Measurements from ENCODE around the gene PIH1D1.
A peak's percentile ranks its signal among the peaks of the same experiment; 100 is the strongest.
"Not testable (repeated sequence)": the region's sequence is repeated elsewhere in the genome, so short reads cannot be mapped to it uniquely, and the experiment has no call there.

The PIH1D1 gene

DNA sequence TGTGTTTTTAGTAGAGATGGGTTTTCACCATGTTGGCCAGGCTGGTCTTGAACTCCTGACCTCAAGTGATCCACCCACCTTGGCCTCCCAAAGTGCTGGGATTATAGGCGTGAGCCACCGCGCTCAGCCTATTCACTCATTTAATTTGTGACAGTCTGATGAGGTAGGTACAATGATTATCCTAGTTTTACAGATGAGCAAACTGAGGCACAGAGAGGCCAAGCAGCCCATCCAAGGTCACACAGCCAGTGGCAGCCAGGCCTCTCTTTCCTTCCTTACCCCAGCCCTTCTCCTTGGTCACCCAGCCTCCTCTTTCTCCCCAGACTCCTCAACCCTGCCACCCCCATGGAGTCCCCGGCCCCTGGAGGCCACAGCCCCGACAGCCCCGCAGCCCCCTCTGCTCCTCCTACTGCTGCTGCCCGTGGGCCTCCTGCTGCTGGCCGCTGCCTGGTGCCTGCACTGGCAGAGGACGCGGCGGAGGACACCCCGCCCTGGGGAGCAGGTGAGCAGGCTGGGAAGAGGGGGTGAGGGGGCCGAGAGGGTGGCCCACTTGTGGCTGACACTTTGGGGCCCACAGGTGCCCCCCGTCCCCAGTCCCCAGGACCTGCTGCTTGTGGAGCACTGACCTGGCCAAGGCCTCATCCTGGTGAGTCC is 28.5 kb upstream of the PIH1D1 start:
- no peak for DNase-seq

- DNase-seq = peak; percentile 89
Measured at GRCh38 chr19:49475995-49476880, 24.6 kb upstream of the PIH1D1 start.

DNA sequence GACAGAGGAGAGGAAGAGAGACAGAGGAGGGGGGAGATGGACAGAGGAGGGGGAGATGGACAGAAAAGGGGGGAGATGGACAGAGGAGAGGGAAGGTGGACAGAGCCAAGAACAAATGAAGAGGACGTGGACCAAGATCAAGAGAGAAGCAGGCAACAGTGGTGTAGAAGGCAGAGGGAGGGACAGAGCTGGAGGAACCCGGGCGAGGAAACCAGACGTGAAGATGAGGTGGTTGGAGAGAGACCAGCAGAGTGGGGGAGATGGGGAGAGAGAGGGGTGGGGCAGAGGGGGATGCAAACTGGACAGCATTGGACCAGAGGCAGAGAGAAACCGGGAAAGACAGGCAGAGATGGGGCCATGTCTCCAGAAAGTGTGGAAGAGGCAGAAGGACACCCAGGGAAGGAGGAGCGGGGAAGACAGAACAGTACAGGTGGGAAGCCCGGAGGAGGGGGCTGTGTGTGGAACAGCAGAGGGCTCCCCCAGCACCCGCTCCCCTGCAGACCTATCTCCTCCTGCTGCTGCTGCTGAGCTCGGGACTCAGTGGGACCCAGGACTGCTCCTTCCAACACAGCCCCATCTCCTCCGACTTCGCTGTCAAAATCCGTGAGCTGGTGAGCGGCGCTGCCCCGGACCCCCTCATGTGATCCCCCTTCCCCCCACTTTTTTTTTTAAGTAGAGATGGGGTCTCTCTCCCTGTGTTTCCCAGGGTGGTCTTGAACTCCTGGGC is 23.7 kb upstream of the PIH1D1 start:
- no peak for DNase-seq

DNA sequence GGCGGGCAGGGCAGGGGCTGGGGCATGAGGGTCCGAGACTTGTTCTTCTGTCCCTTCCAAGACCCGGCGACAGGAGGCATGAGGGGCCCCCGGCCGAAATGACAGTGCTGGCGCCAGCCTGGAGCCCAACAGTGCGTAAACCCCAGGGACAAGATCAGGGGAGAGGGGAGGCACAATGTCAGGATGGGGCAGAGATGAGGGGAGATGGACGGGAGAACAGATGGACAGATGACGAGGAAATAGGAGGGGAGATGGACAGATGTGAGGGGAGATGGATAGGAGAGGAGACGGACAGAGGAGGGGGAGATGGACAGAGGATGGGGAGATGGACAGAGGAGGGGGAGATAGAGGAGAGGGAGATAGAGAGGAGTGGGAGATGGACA is 22.9 kb upstream of the PIH1D1 start:
- DNase-seq = peak; percentile 56

DNA sequence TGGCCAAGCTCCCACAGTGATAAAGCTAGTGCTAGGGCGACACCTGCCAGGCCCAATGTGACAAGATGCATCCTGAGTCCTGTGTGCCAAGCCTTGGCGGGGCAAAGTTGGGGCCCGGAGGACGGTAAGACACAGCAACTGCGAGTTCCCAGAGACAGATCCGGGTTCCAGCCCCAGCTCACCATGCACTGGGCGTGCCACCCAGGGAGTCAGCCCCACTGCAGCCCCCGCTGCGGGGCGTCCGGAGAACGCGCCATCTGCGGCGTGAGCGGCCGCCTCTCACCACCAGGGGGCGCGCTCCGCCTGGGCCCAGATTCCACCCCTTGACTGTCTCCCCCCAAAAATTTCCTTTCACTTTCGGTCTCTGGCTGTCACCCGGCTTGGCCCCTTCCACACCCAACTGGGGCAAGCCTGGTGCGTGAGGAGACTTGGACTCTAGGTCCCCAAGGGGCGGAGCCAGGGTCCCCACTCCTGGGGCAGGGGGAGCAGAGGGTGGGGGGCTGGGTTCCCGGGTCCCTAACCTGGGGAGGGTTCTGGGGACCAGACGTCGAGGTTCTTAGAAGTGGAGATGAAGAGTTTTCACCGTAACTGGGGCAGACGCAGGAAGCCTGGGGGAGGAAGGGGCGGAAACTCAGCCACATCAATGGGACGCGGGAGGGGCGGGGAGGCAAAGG is 22.4 kb upstream of the PIH1D1 start, which contains the start of gene FLT3LG:
FLT3LG (plus strand) TSS at position 348 of the 674 bp plus-strand sequence. CDS start 425 bp downstream, outside the sequence.
- peak; percentile 82 for DNase-seq

DNA sequence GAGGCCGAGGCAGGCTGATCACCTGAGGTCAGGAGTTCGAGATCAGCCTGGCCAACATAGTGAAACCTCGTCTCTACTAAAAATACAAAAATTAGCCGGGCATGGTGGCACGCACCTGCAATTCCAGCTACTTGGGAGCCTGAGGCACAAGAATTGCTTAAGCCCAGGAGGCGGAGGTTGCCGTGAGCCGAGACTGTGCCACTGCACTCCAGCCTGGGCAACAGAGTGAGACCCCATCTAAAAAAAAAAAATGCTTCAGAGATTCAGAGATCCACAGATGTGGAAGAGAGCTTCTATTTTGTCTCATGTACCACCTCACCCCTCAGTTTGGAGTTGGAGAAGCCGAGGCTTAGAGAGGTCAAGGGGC is 21.9 kb upstream of the PIH1D1 start:
- DNase-seq = not testable (repeated sequence)

DNA sequence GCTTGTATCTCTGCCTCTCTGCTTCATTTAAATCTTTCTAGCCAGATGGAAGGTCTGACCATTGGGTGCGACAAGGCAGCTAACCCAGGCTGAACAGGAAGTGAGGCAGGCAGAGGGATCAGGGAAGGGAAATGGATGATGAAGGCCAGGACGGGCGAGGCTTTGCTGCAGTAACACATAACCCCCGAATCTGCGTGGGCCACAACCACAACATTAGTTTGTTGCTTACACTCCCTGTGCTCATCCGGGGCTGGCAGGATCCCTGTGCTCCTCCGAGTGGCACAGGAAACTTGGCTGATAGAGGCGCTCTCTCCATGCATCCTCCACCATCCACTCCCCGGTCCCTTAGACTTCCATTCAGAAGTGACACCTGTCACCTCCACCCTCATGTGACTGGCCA is 21.3 kb upstream of the PIH1D1 start:
- DNase-seq = no peak

DNA sequence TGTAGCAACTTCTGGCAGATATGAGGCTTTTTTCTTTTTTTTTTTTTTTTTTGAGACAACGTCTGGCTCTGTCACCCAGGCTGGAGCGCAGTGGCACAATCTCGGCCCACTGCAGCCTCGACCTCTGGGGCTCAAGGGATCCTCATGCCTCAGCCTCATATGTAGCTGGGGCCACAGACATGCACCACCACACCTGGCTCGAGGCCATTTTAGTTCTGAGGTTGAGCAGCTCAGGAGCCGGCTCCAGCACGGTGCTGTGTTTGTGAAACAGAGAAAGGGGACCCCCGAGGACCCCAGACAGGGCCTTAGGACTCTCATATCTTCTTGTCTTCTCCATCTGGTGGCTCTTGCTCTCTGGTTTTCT is 19.0 kb upstream of the PIH1D1 start:
- no peak for DNase-seq

DNA sequence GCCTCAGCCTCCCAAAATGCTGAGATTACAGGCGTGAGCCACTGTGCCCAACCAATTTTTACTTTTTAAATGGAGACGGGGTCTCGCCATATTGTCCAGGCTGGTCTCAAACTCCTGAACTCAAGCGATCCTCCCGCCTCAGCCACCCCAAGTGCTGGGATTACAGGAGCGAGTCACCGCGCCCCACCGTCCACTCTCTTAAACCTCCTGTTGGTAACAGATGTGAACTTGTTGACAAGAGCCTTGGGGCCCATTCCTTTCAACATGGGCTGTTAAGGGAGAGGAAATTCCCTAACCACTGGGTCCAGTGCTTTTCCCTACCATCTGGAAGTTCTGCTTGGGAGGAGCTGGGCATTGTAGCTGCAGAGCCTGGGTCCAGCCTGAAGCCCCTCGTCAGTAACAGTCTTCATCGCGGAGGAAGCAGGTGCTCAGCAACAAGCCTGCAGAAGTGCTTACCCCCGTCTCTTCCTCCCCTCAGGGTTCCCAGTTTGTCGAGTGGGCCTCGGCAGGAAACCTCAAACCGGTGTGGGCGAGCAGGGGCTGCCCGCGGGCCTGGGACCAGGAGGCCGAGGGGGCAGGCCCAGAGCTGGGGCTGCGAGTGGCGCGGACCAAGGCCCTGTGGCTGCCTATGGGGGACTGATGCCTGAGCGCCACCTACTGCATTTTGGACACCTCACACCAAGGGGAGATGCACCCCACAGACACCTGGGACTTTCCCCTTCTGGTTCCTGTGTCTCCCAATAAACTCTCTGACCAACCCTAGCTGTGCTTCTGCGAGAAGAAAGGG is 18.4 kb upstream of the PIH1D1 start:
- DNase-seq = no peak

GRCh38 chr19:49468746-49469447 is 17.3 kb upstream of the PIH1D1 start:
- DNase-seq = peak; percentile 48

DNA sequence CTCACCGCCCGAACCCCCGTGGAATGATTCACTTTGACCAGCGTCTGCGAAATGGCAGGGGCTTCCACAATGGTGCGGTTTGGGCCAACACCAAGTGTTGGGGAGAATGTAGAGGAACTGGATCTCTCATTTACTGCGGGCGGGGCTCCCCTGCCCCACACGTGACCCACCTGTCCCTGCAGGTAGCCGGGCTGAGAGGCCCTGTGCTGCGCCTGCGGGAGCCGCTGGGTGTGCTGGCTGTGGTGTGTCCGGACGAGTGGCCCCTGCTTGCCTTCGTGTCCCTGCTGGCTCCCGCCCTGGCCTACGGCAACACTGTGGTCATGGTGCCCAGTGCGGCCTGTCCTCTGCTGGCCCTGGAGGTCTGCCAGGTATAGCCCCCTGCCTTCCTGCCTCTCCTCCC is 16.6 kb upstream of the PIH1D1 start:
- no peak for DNase-seq

DNA sequence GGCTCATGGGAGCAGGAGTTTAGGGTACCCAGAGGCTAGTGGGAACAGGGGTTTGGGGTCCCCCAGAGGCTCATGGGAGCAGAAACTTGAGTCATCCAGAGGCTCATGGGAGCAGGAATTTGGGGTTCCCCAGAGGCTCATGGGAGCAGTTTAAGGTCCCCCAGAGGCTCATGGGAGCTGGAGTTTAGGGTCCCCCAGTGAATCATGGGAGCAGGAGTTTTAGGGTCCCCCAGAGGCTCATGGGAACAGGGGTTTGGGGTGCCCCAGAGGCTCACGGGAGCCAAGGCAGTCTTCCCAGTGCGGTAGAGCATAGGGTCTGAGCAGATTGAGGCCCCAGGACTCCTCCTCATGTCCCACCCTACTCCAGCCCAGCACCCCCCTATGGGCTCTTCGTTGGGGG is 13.8 kb upstream of the PIH1D1 start:
- DNase-seq = no peak

GRCh38 chr19:49463960-49464740 is 12.5 kb upstream of the PIH1D1 start:
- no peak for DNase-seq

- DNase-seq = no peak
Measured at GRCh38 chr19:49462492-49462891, 10.9 kb upstream of the PIH1D1 start.

GRCh38 chr19:49461656-49462055 is 10.0 kb upstream of the PIH1D1 start:
- DNase-seq = no peak

DNA sequence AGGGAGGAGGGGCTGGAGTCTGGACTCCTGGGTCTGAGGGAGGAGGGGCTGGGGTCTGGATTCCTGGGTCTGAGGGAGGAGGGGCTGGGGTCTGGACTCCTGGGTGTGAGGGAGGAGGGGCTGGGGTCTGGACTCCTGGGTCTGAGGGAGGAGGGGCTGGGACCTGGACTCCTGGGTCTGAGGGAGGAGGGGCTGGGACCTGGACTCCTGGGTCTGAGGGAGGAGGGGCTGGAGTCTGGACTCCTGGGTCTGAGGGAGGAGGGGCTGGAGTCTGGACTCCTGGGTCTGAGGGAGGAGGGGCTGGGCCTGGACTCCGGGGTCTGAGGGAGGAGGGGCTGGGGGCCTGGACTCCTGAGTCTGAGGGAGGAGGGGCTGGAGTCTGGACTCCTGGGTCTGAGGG is 9.5 kb upstream of the PIH1D1 start:
- not testable (repeated sequence) for DNase-seq

GRCh38 chr19:49459388-49459787 is 7.8 kb upstream of the PIH1D1 start:
- no peak for DNase-seq

- DNase-seq = no peak
Measured at GRCh38 chr19:49458567-49458903, 6.9 kb upstream of the PIH1D1 start.

- no peak for DNase-seq
Measured at GRCh38 chr19:49456326-49456725, 4.7 kb upstream of the PIH1D1 start.

DNA sequence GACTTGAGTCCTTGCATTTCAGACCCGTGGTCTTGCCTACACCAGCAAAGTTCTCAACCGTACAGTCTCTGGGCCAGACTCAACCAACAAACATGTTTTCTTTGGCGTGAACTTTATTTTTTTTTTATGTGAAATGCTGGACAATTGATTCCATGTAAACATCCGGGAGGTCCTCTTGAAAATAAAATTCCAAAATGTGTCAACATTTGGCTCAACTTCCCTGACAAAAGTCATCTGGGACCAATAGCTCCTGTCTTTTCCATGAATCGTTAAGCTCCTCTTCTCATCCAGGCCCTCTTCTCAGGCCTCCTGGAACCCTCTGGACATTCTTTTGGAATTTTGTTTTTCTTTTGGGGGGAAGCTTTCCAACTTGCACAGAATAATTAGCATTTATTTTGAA is 4.2 kb upstream of the PIH1D1 start:
- no peak for DNase-seq

DNA sequence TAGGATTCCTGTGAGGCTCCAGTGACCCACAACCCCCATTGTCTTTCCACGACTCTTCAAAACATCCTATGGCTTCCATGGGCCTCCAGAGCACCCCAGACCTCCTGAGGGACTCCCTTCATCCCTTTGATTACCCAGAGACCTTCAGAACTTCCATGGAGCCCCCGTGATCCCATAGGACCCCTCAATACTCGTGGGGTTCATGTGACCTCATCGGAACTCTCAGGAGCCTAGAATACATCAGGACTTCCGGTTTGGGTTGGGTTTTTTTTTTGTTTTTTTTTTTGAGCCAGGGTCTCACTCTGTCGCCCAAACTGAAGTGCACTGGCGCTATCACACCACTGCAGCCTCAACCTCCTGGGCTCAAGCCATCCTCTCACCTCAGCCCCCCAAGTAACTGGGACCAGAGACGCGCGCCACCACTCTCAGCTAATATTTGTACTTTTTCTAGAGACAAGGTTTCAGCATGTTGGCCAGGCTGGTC is 2.2 kb upstream of the PIH1D1 start:
- DNase-seq = no peak

Measured in eye (tissue), 1 donor.